Common myeloid progenitor, CD34-positive (primary cell): Measurements from ENCODE around the gene FKBP7.
"Not testable (repeated sequence)": the region's sequence is repeated elsewhere in the genome, so short reads cannot be mapped to it uniquely, and the experiment has no call there.

Experiments used
- CTCF ChIA-PET: fragments of 350-600 bp; sonication (Branson Sonifier 250); formaldehyde crosslinking; loops from one replicate; lab custom pipeline; 2021; ENCODE audit warnings: antibody characterized with exemption; lab: Charles Lee
- POLR2A ChIA-PET: fragments of 350-600 bp; sonication (Branson Sonifier 250); formaldehyde crosslinking; loops from one replicate; lab custom pipeline; 2021; ENCODE audit warnings: antibody characterized with exemption; lab: Charles Lee
- DNase-seq, 3 donors: peaks; one replicate each; pipeline versions ENCODE4 v3.0.0 to v3.0.0-alpha.2; 2013
- H3K27ac ChIP-seq, 2 experiments: 1 replicate in 1 of 2; 2 replicates in 1 of 2; pipeline ENCODE4 v1.7.0; 2013; ENCODE audit warnings: inconsistent platforms in 2 of 2, low read length in 2 of 2, mild to moderate bottlenecking in 2 of 2, low read depth in 1 of 2, moderate library complexity in 1 of 2; ENCODE audit not compliant: severe bottlenecking in 2 of 2, insufficient read depth in 1 of 2, poor library complexity in 1 of 2
- H3K27me3 ChIP-seq, 5 experiments: replicated peaks in 2 of 5; 1 replicate in 3 of 5; 2 replicates in 2 of 5; pipeline versions ENCODE4 v1.6.1 to v1.7.0; 2013; ENCODE audit warnings: low read length in 4 of 5, mild to moderate bottlenecking in 2 of 5, moderate library complexity in 2 of 5, inconsistent platforms in 1 of 5; ENCODE audit not compliant: insufficient read depth in 5 of 5, control insufficient read depth in 4 of 5
- H3K36me3 ChIP-seq, 4 experiments: 1 replicate in 2 of 4; 2 replicates in 2 of 4; pipeline versions ENCODE4 v1.6.1 to v1.7.0; 2013; ENCODE audit warnings: low read length in 3 of 4, control low read depth in 1 of 4, mild to moderate bottlenecking in 1 of 4; ENCODE audit not compliant: control insufficient read depth in 4 of 4, insufficient read depth in 4 of 4
- H3K4me1 ChIP-seq, 4 experiments: 1 replicate in 3 of 4; 2 replicates in 1 of 4; pipeline versions ENCODE4 v1.6.1 to v1.7.1; 2013; ENCODE audit warnings: low read length in 3 of 4, mild to moderate bottlenecking in 3 of 4, control low read depth in 1 of 4, inconsistent platforms in 1 of 4, moderate library complexity in 1 of 4; ENCODE audit not compliant: control insufficient read depth in 4 of 4, insufficient read depth in 4 of 4; ENCODE audit errors: control extremely low read depth in 1 of 4
- H3K4me3 ChIP-seq, 7 experiments: 1 replicate in 4 of 7; 2 replicates in 3 of 7; pipeline versions ENCODE4 v1.5.1 to v1.7.0; 2013; ENCODE audit warnings: mild to moderate bottlenecking in 7 of 7, low read length in 6 of 7, moderate library complexity in 6 of 7, inconsistent platforms in 2 of 7, low read depth in 2 of 7, control low read depth in 1 of 7; ENCODE audit not compliant: insufficient read depth in 4 of 7, control insufficient read depth in 1 of 7; ENCODE audit errors: extremely low read depth in 1 of 7
- H3K9me3 ChIP-seq, 5 experiments: 1 replicate in 4 of 5; 2 replicates in 1 of 5; pipeline versions ENCODE4 v1.6.1 to v1.7.1; 2013; ENCODE audit warnings: low read length in 4 of 5, mild to moderate bottlenecking in 2 of 5, inconsistent platforms in 1 of 5, low read depth in 1 of 5, moderate library complexity in 1 of 5; ENCODE audit not compliant: control insufficient read depth in 4 of 5, insufficient read depth in 2 of 5; ENCODE audit errors: control extremely low read depth in 1 of 5
- WGBS: methylation state at CpG from one replicate; pipeline ENCODE4 v1.1.5; 2013; ENCODE audit not compliant: insufficient coverage; 5-methylcytosine and 5-hydroxymethylcytosine counted together

Gene FKBP7

DNA sequence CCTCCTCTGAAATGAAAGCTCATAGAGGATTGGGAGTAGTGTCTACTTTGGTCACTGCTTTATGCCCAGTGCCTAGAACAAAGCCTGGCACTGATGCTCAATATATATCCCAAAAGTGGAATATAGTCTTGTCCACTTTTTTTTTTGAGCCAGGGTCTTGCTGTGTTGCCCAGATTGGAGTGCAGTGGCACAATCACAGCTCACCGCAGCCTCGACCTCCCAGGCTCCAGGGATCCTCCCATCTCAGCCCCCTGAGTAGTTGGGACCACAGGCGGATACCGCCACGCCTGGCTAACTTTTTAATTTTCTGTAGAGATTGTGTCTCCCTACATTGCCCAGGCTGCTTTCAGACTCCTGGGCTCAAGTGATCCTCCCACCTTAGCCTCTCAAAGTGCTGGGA is 3.8 kb downstream of the FKBP7 start:
- H3K27me3 ChIP-seq = no peaks in the 10 kb centered on the region
- CTCF ChIA-PET = no interaction called here
- peaks cover 0 to 3% (median 0%) of the 10 kb centered on the region in 4 experiments for H3K36me3 ChIP-seq
- no peak overlapping the region for H3K4me3 ChIP-seq
- POLR2A ChIA-PET = no interaction called here
- no peak overlapping the region for H3K27ac ChIP-seq
- H3K4me1 ChIP-seq = peaks cover 5 to 22% (median 10%) of the 10 kb centered on the region in 4 experiments
- H3K9me3 ChIP-seq = no peaks in the 10 kb centered on the region
- WGBS = 97% methylated on average over 5 of the region's 5 CpGs
- no peak for DNase-seq

DNA sequence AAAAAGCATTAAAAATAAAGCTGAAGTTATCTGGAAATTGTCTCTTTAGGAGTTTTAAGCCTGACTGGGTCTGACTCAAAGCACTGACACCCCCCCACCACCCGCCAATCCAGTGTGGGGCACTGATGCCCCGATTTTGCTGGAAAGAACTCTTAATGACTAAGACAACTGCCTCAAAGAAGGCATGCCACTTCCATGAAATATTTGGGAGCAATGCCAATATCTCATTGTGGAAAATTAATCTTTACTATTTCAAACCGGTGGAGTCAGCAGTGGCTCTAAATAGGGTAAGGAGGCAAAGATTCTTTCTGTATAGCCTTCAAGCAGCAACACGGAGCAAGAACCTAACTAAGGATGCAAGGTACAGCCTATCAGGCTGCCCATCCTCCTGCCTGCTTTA is 4.5 kb downstream of the FKBP7 start:
- ChIA-PET CTCF (interaction anchor here (1.1 to 1.2 kb wide), 2 partner anchors 12 to 15 kb away, joined by 3 read pairs; no protein-coding TSS in a partner anchor), POLR2A (no interaction called here)
- no peak overlapping the region for H3K27ac ChIP-seq
- no peak overlapping the region for H3K4me3 ChIP-seq
- peaks cover 0 to 16% (median 7%) of the 10 kb centered on the region in 4 experiments for H3K4me1 ChIP-seq
- no peaks in the 10 kb centered on the region for H3K9me3 ChIP-seq
- no peaks in the 10 kb centered on the region for H3K27me3 ChIP-seq
- 100% methylated on average over 2 of the region's 4 CpGs for WGBS
- peaks cover 0 to 9% (median 3%) of the 10 kb centered on the region in 4 experiments for H3K36me3 ChIP-seq
- no peak for DNase-seq

- ChIA-PET POLR2A (no interaction called here), CTCF (interaction anchor here (1.1 to 1.2 kb wide), 2 partner anchors 13 to 15 kb away, joined by 3 read pairs; no protein-coding TSS in a partner anchor)
- no peaks in the 10 kb centered on the region for H3K9me3 ChIP-seq
- no peaks in the 10 kb centered on the region for H3K27me3 ChIP-seq
- peaks cover 0 to 13% (median 5%) of the 10 kb centered on the region in 4 experiments for H3K36me3 ChIP-seq
- DNase-seq = no peak
- H3K27ac ChIP-seq = no peak overlapping the region
- peaks cover 0 to 11% (median 7%) of the 10 kb centered on the region in 4 experiments for H3K4me1 ChIP-seq
- 100% methylated on average over 2 of the region's 2 CpGs for WGBS
- no peak overlapping the region for H3K4me3 ChIP-seq
Observed at GRCh38 chr2:178473373-178473772, 5.0 kb downstream of the FKBP7 start.

DNA sequence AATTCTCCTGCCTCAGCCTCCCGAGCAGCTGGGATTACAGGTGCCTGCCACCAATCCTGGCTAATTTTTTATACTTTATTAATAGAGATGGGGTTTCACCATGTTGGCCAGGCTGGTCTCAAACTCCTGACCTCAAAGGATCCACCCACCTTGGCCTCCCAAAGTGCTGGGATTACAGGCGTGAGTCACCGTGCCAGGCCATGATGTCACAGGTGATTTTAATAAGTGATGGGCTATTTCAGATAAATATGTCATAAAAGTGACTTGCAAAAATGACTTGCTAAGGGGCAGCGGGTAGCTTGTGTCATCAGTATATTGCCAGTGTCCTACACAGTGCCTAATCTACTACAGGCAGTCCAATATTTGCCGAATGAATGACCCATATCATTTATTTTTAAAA is 7.1 kb downstream of the FKBP7 start:
- CTCF ChIA-PET = interaction anchor here (0.7 kb wide), 1 partner anchor 1135 kb away, joined by 3 read pairs; no protein-coding TSS in a partner anchor

DNA sequence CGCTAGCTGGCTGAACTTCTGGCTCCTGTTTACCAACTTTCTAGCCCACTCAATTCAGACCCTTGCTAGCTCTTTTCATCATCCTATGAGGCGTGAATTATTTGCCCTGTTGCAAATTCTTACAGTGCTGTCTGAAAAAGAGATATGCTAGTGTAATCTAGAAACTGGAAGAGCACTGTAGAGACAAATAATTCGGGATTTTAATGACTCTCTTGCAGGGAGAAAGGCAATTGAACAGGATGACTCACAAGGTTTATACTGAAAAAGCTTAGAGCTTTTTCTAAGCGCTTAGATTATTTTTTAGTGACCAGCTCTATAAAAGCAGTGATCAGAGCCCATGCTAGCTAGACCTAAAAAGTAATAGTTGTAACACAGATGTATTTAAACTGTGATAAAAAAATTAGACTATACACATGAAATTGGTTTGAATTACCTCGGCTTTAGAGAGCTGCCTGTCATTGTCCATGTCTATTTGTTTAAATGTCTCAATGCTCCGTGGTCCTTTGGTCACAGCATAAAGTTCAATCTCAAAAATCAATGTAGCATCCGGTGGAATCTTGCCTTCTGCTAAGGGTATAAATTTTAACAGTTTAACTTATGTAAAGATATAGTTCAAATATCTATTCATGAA is 9.1 kb downstream of the FKBP7 start:
- H3K4me3 ChIP-seq = no peak overlapping the region
- POLR2A ChIA-PET = no interaction called here
- no peaks in the 10 kb centered on the region for H3K27me3 ChIP-seq
- CTCF ChIA-PET = interaction anchor here (0.9 to 2.8 kb wide), 3 partner anchors 10 to 49 kb away, joined by 3 to 15 read pairs (median 4); no protein-coding TSS in a partner anchor
- 98% methylated on average over 2 of the region's 7 CpGs for WGBS
- H3K9me3 ChIP-seq = no peaks in the 10 kb centered on the region
- DNase-seq = no peak
- H3K36me3 ChIP-seq = peaks cover 9 to 37% (median 18%) of the 10 kb centered on the region in 4 experiments
- no peak overlapping the region for H3K27ac ChIP-seq
- H3K4me1 ChIP-seq = no peaks in the 10 kb centered on the region

More for the DNA sequence above, 7.1 kb downstream of the FKBP7 start:
- H3K9me3 ChIP-seq, H3K4me1 ChIP-seq, H3K27ac ChIP-seq, H3K4me3 ChIP-seq, H3K27me3 ChIP-seq, DNase-seq, POLR2A ChIA-PET: not testable (repeated sequence)
- H3K36me3 ChIP-seq = peaks cover 5 to 23% (median 12%) of the 10 kb centered on the region in 4 experiments
- no CpG with 5 or more reads among the region's 5 CpGs for WGBS

DNA sequence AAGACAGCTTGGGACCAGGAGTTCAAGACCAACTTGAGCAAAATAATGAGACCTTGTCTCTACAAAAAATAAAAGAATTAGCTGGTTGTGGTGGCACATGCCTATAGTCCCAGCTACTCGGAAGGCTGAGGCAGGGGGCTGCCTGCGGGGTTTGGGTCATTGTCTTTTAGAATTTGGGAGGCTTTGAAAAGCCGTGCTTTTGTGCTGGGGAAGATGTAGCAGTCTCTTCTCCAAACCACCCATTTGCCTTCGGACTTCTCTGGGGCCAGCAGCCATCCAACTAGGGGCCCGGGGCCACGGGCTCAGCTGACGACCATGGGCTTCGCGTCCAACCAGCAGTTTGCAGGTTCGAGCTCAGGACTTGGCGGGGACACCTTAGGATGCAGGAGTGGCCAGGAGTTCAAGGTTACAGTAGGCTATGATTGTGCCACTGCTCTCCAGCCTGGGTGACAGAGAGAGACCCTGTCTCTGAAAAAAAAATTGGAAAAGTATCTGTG is 21.0 kb downstream of the FKBP7 start:
- Histone ChIP-seq H3K27me3 (no peaks in the 10 kb centered on the region), H3K4me1 (no peaks in the 10 kb centered on the region), H3K36me3 (no peaks in the 10 kb centered on the region), H3K4me3 (no peak overlapping the region), H3K9me3 (no peaks in the 10 kb centered on the region), H3K27ac (no peak overlapping the region)
- WGBS = 97% methylated on average over 11 of the region's 11 CpGs
- ChIA-PET POLR2A (no interaction called here), CTCF (interaction anchor here (0.8 to 2.8 kb wide), 2 partner anchors 11 to 15 kb away, joined by 4 to 15 read pairs; no protein-coding TSS in a partner anchor)
- no peak for DNase-seq

DNA sequence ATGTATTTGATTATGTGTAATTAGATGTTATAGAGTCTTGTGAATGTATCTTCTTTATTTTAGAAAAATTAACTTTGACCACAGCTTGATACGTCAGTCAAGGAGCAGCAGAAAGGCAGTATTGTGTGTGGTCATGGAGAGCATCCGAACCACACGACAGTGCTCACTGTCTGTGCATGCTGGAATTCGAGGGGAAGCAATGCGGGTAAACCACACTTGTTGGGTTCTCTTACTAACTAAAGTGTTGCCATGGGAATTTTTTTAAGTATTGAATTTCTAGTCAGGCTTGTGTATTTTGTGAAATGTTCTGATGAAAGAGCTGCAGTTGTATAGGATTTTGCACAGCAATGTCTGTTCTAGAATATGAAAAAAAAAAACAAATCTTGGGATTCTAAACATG is 22.5 kb downstream of the FKBP7 start:
- no peak for DNase-seq
- ChIA-PET POLR2A (no interaction called here), CTCF (interaction anchor here (1.7 to 1.8 kb wide), 2 partner anchors 13 to 46 kb away, joined by 4 to 5 read pairs; no protein-coding TSS in a partner anchor)
- no peaks in the 10 kb centered on the region for H3K36me3 ChIP-seq
- H3K4me1 ChIP-seq = peaks cover 0 to 11% (median 4%) of the 10 kb centered on the region in 4 experiments
- no peak overlapping the region for H3K27ac ChIP-seq
- H3K27me3 ChIP-seq = no peaks in the 10 kb centered on the region
- no peak overlapping the region for H3K4me3 ChIP-seq
- WGBS = 98% methylated on average over 5 of the region's 5 CpGs
- no peaks in the 10 kb centered on the region for H3K9me3 ChIP-seq
